ENCODE data around the gene PDE1A.

PDE1A gene

GRCh38 chr2:182404975-182405561 is 21.8 kb downstream of the PDE1A start:
- TF ChIP-seq, protein P1, sequence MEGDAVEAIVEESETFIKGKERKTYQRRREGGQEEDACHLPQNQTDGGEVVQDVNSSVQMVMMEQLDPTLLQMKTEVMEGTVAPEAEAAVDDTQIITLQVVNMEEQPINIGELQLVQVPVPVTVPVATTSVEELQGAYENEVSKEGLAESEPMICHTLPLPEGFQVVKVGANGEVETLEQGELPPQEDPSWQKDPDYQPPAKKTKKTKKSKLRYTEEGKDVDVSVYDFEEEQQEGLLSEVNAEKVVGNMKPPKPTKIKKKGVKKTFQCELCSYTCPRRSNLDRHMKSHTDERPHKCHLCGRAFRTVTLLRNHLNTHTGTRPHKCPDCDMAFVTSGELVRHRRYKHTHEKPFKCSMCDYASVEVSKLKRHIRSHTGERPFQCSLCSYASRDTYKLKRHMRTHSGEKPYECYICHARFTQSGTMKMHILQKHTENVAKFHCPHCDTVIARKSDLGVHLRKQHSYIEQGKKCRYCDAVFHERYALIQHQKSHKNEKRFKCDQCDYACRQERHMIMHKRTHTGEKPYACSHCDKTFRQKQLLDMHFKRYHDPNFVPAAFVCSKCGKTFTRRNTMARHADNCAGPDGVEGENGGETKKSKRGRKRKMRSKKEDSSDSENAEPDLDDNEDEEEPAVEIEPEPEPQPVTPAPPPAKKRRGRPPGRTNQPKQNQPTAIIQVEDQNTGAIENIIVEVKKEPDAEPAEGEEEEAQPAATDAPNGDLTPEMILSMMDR (IDR thresholded peaks at IDR 0.05; ENCODE audit: low read depth, low read length, poor library complexity, severe bottlenecking) = no peak
- TF ChIP-seq EZH2phosphoT487 (IDR thresholded peaks at IDR 0.05; ENCODE audit: borderline replicate concordance, low read length) = no peak
- Histone ChIP-seq H3K9me2 (replicated peaks; ENCODE audit: control insufficient read depth, low read length) (no peaks in the 10 kb centered on the region), H3K4me1 (ENCODE audit: control insufficient read depth, low read length) (no peaks in the 10 kb centered on the region), H3K4me3 (ENCODE audit: low read length) (no peak overlapping the region), H3K9me3 (ENCODE audit: control insufficient read depth, insufficient read depth, low read length) (no peaks in the 10 kb centered on the region), H3F3A (ENCODE audit: control insufficient read depth, insufficient read depth) (no peaks in the 10 kb centered on the region), H3K27ac (ENCODE audit: low read depth, low read length) (no peak overlapping the region), H3K36me3 (ENCODE audit: control insufficient read depth, low read length) (no peaks in the 10 kb centered on the region), H3K27me3 (ENCODE audit: control insufficient read depth, low read length) (no peaks in the 10 kb centered on the region), H3K4me2 (ENCODE audit: low read length) (no peak overlapping the region), H3K79me2 (ENCODE audit: control insufficient read depth, low read length) (no peaks in the 10 kb centered on the region), H4K20me1 (ENCODE audit: control insufficient read depth, insufficient read depth, low read depth, low read length) (no peaks in the 10 kb centered on the region)

- no peaks in the 10 kb centered on the region for H3K9me2 ChIP-seq (replicated peaks; ENCODE audit: control insufficient read depth, low read length)
- H3K79me2 ChIP-seq (ENCODE audit: control insufficient read depth, low read length) = no peaks in the 10 kb centered on the region
- H3K9me3 ChIP-seq (ENCODE audit: control insufficient read depth, insufficient read depth, low read length) = no peaks in the 10 kb centered on the region
- no peaks in the 10 kb centered on the region for H3F3A ChIP-seq (ENCODE audit: control insufficient read depth, insufficient read depth)
- no peaks in the 10 kb centered on the region for H3K36me3 ChIP-seq (ENCODE audit: control insufficient read depth, low read length)
- no peak overlapping the region for H3K27ac ChIP-seq (ENCODE audit: low read depth, low read length)
- no peak overlapping the region for H3K4me2 ChIP-seq (ENCODE audit: low read length)
- TF ChIP-seq, protein P1 (IDR thresholded peaks at IDR 0.05; ENCODE audit: low read depth, low read length, poor library complexity, severe bottlenecking) = no peak
- no peak for TF ChIP-seq EZH2phosphoT487 (IDR thresholded peaks at IDR 0.05; ENCODE audit: borderline replicate concordance, low read length)
- no peaks in the 10 kb centered on the region for H3K4me1 ChIP-seq (ENCODE audit: control insufficient read depth, low read length)
- H3K4me3 ChIP-seq (ENCODE audit: low read length) = no peak overlapping the region
- H4K20me1 ChIP-seq (ENCODE audit: control insufficient read depth, insufficient read depth, low read depth, low read length) = no peaks in the 10 kb centered on the region
- no peaks in the 10 kb centered on the region for H3K27me3 ChIP-seq (ENCODE audit: control insufficient read depth, low read length)
These were observed 22.7 kb downstream of the PDE1A start for GRCh38 chr2:182404092-182404491.

GRCh38 chr2:182393270-182393760 is 33.5 kb downstream of the PDE1A start:
- no peaks in the 10 kb centered on the region for H4K20me1 ChIP-seq (ENCODE audit: control insufficient read depth, insufficient read depth, low read depth, low read length)

More at GRCh38 chr2:182393270-182393760, 33.5 kb downstream of the PDE1A start:
- Histone ChIP-seq H3K4me1 (ENCODE audit: control insufficient read depth, low read length) (no peaks in the 10 kb centered on the region), H3K9me2 (replicated peaks; ENCODE audit: control insufficient read depth, low read length) (no peaks in the 10 kb centered on the region), H3K9me3 (ENCODE audit: control insufficient read depth, insufficient read depth, low read length) (no peaks in the 10 kb centered on the region; the same call in 1 of the 2 replicates), H3K27me3 (ENCODE audit: control insufficient read depth, low read length) (no peaks in the 10 kb centered on the region), H3K79me2 (ENCODE audit: control insufficient read depth, low read length) (no peaks in the 10 kb centered on the region), H3K4me2 (ENCODE audit: low read length) (no peak overlapping the region), H3K36me3 (ENCODE audit: control insufficient read depth, low read length) (no peaks in the 10 kb centered on the region), H3F3A (ENCODE audit: control insufficient read depth, insufficient read depth) (no peaks in the 10 kb centered on the region), H3K4me3 (ENCODE audit: low read length) (no peak overlapping the region), H3K27ac (ENCODE audit: low read depth, low read length) (no peak overlapping the region)
- no peak for TF ChIP-seq EZH2phosphoT487 (IDR thresholded peaks at IDR 0.05; ENCODE audit: borderline replicate concordance, low read length)
- TF ChIP-seq, protein P1 (IDR thresholded peaks at IDR 0.05; ENCODE audit: low read depth, low read length, poor library complexity, severe bottlenecking) = no peak

Measured in DOHH2 (cell line).